TTC549 (cell line): ENCODE results near the gene MYO3B.
A peak's percentile ranks its signal among the peaks of the same experiment; 100 is the strongest.
"Not testable (repeated sequence)": the region's sequence is repeated elsewhere in the genome, so short reads cannot be mapped to it uniquely, and the experiment has no call there.

Source experiments
- FAIRE-seq: peaks from 2 replicates; lab custom pipeline; 2012; peaks lifted over from hg19 to GRCh38; lab: Jason Lieb, UNC

Gene MYO3B

GRCh38 chr2:170213281-170213625 lies 35.3 kb downstream of the MYO3B start:
- FAIRE-seq: not testable (repeated sequence)

GRCh38 chr2:170213651-170214050 lies 35.7 kb downstream of the MYO3B start:
- no peak for FAIRE-seq

DNA sequence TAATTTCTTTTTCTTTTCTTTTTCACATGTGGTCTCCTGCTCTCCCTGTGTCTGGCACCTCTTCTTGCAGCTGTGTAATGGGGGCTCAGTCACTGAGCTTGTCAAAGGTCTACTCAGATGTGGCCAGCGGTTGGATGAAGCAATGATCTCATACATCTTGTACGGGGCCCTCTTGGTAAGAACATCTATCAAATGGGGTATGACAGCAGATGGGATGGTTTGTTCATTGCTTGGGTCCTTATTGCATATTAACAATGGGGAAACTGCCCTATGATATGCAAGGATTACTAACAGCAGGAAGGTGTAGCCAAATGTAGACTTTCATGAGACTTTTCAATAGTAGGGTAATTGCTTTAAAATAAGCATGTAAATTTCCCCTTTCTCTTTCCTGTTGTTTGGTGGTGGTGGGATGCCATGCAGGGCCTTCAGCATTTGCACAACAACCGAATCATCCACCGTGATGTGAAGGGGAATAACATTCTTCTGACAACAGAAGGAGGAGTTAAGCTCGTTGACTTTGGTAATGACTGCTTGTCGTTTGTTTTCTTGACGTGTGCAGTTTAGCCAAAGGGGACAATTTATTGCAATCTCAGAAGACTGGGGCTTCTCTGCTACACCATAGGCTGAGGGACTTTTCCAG lies 36.5 kb downstream of the MYO3B start:
- FAIRE-seq: no peak

DNA sequence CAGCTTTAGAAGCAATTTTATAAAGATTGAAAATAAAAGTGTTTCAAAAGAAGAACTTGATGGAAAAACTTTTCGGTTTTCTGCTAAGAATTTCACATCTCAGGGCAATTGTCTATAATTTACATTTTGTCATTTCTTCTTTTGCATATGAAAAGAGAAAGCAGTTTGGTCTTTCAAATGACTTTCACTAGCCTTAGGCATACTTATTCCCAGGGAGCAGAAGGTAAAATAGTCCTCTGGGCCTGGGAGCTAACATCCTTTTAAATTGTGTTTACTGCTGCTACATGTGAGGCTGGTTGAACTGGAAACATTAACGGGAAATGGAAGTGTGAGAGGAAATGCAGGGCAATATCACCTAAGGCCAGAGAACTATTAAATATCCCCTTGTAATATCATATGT lies 37.1 kb downstream of the MYO3B start:
- no peak for FAIRE-seq

GRCh38 chr2:170216428-170216827 lies 38.5 kb downstream of the MYO3B start:
- no peak for FAIRE-seq

- FAIRE-seq: no peak
Observed at GRCh38 chr2:170216981-170217380, 39.0 kb downstream of the MYO3B start.

DNA sequence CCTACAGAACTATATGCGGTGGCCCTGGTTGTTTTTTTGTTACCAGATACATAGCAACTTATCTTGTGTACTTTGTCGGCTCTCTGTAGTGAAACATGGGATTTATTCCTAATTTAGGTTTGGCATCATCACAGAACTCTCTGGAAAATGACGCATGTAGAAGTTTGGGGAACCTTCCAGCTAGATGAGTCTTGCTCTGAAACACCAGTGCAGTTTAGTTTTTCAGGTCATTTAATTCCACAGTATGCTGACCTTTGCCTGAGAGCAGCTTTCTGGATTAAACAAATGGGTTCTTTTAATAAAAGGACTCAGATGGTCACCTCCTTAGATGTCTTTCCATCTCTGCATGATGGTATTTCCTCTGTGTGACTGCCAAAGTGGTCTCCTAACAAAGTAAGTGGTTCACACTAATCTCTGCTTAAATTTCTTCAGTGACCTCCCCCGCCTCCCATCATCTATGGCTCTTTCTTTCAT lies 39.9 kb downstream of the MYO3B start:
- no peak for FAIRE-seq

- no peak for FAIRE-seq
Observed at GRCh38 chr2:170218456-170218855, 40.5 kb downstream of the MYO3B start.

DNA sequence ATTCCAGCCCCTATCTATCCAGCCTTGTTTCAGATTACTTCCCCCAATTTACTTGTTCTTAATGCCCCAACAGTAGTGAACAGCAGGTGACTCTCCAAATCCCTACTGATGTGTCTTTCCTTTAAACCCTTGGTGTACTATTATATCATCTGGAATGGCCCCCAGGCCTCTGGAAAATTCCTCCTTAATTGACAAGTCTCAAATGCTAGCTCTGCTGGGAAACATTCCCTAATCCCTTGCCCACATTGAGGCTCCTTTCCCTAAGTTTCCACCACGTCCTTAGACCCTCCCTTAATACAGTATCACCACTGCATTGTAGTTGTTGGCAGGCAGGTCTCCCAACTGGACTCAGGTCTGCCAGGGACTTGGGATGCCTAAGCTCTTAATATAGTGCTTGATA lies 41.0 kb downstream of the MYO3B start:
- no peak for FAIRE-seq

GRCh38 chr2:170221317-170222288 lies 43.7 kb downstream of the MYO3B start:
- peak; percentile 79 for FAIRE-seq

DNA sequence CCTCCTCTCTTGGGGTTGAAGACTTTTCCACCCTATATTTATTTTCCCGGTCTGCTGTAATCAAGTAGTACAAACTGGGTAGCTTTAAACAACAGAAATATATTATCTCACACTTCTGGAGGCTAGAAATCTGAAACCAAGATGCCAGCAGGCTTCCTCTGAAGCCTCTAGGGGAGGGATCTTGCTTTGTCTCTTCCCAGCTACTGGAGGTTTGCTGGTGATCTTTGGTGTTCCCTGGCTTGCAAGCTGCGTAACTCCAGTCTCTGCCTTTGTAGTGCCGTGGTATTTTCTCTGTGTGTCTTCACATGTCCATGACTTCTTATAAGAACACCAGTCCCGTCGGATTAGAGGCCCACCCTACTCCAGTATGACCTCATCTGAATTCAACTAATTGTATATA lies 44.4 kb downstream of the MYO3B start:
- FAIRE-seq: no peak

GRCh38 chr2:170222842-170223241 lies 44.9 kb downstream of the MYO3B start:
- no peak for FAIRE-seq

GRCh38 chr2:170224692-170225294 lies 46.8 kb downstream of the MYO3B start:
- FAIRE-seq: no peak

DNA sequence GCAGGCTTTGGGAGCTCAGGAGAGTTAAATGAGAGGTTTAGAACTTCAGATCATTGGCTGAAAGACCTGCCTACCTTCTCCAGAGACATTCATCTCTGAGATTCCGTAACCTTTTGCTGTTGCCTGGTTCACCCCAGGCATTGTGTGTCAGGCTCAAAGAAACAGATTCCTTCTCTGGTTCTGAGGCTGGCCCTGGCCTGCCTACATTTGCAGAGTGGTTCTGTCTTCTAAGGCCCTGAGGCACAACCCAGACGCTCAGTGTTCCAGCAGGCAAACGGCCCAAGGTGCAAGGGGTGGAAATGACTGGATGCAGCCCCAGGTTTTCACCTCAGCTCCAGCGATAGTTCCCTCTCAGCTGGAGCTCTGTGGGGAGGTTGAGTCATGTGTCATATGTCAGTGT lies 48.3 kb downstream of the MYO3B start:
- no peak for FAIRE-seq

GRCh38 chr2:170227507-170227947 lies 49.6 kb downstream of the MYO3B start:
- FAIRE-seq: no peak

- FAIRE-seq: no peak
Observed at GRCh38 chr2:170227951-170228350, 50.0 kb downstream of the MYO3B start.

GRCh38 chr2:170228429-170228828 lies 50.5 kb downstream of the MYO3B start:
- FAIRE-seq: no peak

DNA sequence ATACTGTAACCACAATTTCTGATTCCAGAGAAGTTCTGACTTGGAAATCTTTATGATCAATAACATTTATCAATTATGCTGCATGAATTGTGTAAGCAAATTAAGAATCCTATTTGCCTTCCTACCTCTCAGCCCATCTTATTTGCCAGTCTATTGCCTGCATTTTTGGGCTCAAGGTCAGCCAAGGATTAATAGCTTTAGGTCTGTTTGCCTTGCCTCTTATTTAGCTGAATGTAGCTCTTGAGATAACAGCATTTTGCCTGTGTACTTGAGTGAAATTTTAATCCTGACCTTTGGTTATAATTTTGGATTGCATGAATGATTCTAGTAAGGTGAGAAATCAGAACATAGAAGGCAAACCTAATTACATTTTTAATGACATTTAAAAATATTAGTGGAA lies 51.2 kb downstream of the MYO3B start:
- no peak for FAIRE-seq

DNA sequence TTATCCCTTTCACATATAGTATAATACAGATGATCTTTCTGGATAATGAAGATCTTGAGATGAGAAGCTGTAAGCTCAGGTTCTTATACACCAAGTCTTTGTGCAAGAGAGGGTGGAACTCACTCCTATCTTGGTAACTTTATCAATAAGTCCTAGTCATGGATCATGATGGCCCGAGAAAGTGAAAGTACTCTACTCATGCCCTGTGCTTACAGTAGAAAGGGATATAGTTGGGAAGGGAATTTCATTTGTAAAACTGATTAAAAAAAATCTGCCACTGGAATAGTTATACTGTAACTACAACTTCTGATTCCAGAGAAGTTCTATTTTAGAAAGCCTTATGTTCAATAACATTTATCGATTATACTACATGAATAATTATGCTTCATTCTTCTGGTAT lies 51.8 kb downstream of the MYO3B start:
- FAIRE-seq: no peak

- peak; percentile 84 for FAIRE-seq
Observed at GRCh38 chr2:170235860-170236679, 58.1 kb downstream of the MYO3B start.

GRCh38 chr2:170236680-170237047 lies 58.7 kb downstream of the MYO3B start:
- no peak for FAIRE-seq

- FAIRE-seq: no peak
Observed at GRCh38 chr2:170237572-170238120, 59.7 kb downstream of the MYO3B start.
